Measurements from ENCODE around the gene MPHOSPH6.

MPHOSPH6 gene

DNA sequence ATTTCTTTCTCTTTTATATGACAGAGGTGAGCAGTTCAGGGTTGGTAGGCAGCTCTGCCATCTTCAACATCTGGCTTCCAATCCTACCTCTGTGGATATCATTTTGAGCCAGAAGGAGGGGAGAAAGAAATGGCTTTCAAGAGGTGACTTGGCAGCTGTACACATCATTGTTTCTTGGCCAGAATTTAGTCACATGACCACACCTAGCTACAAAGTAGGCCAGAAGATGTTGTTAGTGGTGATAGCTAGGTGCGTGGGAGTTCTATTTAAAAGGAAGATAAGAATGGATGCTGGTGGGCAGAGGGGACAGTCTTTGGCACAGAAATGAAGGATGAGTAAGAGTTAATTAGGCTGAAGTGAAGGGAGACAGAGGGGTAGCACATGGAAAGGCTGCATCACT, 29.2 kb upstream of the MPHOSPH6 start:
- H3K9me3 Mint-ChIP-seq, result peaks cover 4% of the 10 kb centered on the region
- H3K36me3 Mint-ChIP-seq (ENCODE audit: low read depth), result no peaks in the 10 kb centered on the region
- H3K4me1 Mint-ChIP-seq, result peaks cover 69% of the 10 kb centered on the region
- peak overlapping the region; percentile 1 for H3K27ac Mint-ChIP-seq
- H3K4me3 Mint-ChIP-seq, result no peak overlapping the region
- peaks cover 10% of the 10 kb centered on the region for H3K27me3 Mint-ChIP-seq (ENCODE audit: low read depth, poor library complexity)
- TF ChIP-seq CTCF (IDR thresholded peaks at IDR 0.05), result no peak
- DNase-seq, result no peak

DNA sequence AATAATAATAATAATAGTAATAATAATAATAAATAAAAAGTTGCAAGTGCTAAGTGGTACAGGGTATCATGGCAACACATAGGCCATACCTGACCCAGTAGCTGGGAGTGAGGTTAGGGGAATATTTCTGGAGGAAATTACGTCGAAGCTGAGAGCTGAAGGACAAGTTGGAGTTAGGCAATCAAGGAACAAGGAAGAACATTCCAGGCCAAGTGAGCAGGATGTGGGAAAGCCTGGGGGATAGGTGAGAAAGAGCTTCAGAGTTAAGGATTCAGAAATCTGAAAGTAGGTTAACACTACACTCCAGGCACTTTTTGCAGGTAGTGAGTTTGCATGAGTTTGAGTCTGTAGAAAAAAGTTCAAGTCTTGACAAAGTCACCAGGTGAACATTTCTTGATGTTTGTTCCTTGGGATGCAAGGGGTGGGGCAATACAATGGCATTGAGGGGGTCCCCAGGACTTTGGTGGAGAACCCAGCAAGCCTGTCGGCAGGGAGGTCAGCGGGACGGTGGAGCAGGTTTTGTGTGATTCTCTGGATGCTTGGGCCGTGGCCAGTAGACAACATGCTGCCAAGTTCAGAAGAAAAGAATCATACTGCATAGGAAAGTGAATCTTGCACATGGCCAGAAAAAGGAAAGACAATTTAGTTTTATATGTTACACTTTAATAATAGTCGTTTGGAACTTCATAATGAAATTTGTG, 27.7 kb upstream of the MPHOSPH6 start:
- no peak for DNase-seq
- peaks cover 10% of the 10 kb centered on the region for H3K27me3 Mint-ChIP-seq (ENCODE audit: low read depth, poor library complexity)
- H3K27ac Mint-ChIP-seq, result no peak overlapping the region
- no peak for TF ChIP-seq CTCF (IDR thresholded peaks at IDR 0.05)
- peaks cover 77% of the 10 kb centered on the region for H3K4me1 Mint-ChIP-seq
- no peak overlapping the region for H3K4me3 Mint-ChIP-seq
- H3K36me3 Mint-ChIP-seq (ENCODE audit: low read depth), result no peaks in the 10 kb centered on the region
- H3K9me3 Mint-ChIP-seq, result peaks cover 4% of the 10 kb centered on the region

- H3K9me3 Mint-ChIP-seq, result peaks cover under 1% of the 10 kb centered on the region
- H3K36me3 Mint-ChIP-seq (ENCODE audit: low read depth), result no peaks in the 10 kb centered on the region
- peak overlapping the region; percentile 0 for H3K27ac Mint-ChIP-seq
- peak overlapping the region; percentile 4 for H3K4me3 Mint-ChIP-seq
- peaks cover 6% of the 10 kb centered on the region for H3K27me3 Mint-ChIP-seq (ENCODE audit: low read depth, poor library complexity)
- no peak for TF ChIP-seq CTCF (IDR thresholded peaks at IDR 0.05)
- peaks cover 64% of the 10 kb centered on the region for H3K4me1 Mint-ChIP-seq
- no peak for DNase-seq
Measured at GRCh38 chr16:82195917-82196494, 26.0 kb upstream of the MPHOSPH6 start.

DNA sequence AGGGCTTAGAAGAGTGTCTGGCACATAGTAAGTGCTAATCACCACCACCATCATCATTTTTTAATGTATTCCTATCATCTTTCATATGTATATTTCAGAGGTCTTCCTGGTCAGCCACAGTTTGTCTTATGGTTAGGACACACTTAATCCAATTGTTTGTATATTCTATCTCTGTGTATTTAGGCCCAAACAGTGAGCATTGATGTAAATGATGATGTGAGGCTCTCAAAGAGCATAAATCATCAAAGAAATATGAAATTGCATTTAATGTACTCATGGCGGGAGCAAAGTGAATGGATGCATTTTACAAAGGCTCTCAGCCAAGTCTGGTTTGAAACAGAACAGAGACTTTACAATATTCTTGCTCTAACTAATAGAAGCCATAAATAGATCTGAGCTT, 24.1 kb upstream of the MPHOSPH6 start:
- no peak for TF ChIP-seq CTCF (IDR thresholded peaks at IDR 0.05)
- no peak for DNase-seq
- Mint-ChIP-seq H3K4me3 (no peak overlapping the region), H3K4me1 (peaks cover 54% of the 10 kb centered on the region), H3K27ac (no peak overlapping the region), H3K9me3 (no peaks in the 10 kb centered on the region), H3K27me3 (ENCODE audit: low read depth, poor library complexity) (peaks cover 3% of the 10 kb centered on the region), H3K36me3 (ENCODE audit: low read depth) (no peaks in the 10 kb centered on the region)

DNA sequence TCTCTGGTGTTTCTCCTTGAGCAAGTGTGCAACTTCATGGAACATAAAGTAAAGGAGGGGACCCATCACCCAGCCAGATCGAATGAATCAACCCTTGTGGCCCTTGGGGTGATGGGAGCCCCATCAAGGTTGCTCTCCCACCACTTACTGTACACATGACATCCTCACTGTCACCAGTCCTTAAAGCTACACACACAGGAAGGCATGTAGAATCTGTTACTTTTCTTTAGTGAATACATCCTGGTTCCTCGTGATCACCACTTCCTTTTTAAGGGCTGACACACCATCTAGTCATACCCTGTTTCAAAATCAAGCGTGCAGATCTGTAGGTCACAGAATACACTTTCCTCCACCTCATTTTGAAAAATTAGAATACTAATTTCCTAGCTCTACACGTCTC, 22.6 kb upstream of the MPHOSPH6 start:
- H3K36me3 Mint-ChIP-seq (ENCODE audit: low read depth), result no peaks in the 10 kb centered on the region
- no peak overlapping the region for H3K4me3 Mint-ChIP-seq
- no peak for DNase-seq
- TF ChIP-seq CTCF (IDR thresholded peaks at IDR 0.05), result no peak
- H3K27ac Mint-ChIP-seq, result peak overlapping the region; percentile 15
- H3K4me1 Mint-ChIP-seq, result peaks cover 61% of the 10 kb centered on the region
- H3K27me3 Mint-ChIP-seq (ENCODE audit: low read depth, poor library complexity), result peaks cover 3% of the 10 kb centered on the region
- H3K9me3 Mint-ChIP-seq, result no peaks in the 10 kb centered on the region

DNA sequence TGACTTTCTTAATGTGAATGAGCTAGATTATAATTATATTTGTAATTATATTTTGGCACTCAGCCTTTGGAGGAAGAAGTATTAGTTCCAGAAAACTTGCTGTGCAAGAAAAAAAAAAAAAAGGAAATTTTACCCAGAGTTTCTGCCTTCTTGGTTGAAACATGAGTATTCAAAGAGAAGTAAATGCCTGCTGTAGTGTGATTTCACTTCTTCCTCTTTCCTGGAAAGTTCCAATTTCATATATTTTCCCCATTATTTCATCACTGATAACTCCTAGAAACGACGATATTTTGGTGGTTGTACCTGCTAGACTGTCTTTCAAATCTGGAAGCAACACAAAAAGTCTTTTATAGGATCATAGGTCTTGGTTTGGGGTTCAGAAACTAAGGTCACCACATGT, 20.4 kb upstream of the MPHOSPH6 start:
- no peaks in the 10 kb centered on the region for H3K9me3 Mint-ChIP-seq
- H3K4me3 Mint-ChIP-seq, result no peak overlapping the region
- TF ChIP-seq CTCF (IDR thresholded peaks at IDR 0.05), result no peak
- peaks cover 45% of the 10 kb centered on the region for H3K4me1 Mint-ChIP-seq
- no peak overlapping the region for H3K27ac Mint-ChIP-seq
- H3K27me3 Mint-ChIP-seq (ENCODE audit: low read depth, poor library complexity), result peaks cover 10% of the 10 kb centered on the region
- no peaks in the 10 kb centered on the region for H3K36me3 Mint-ChIP-seq (ENCODE audit: low read depth)
- no peak for DNase-seq

All from nephron progenitor cell (in vitro differentiated cells).